ENCODE measurements around the gene BCHE.

Gene BCHE

GRCh38 chr3:165837058-165837525 lies at the start of gene BCHE:
BCHE (minus strand) TSS chr3:165837423; CDS start chr3:165831033, 6,390 bp downstream.
- DNase-seq = peak; percentile 83

- DNase-seq = no peak
These were observed 48.5 kb upstream of the BCHE start for GRCh38 chr3:165885558-165886270.

- no peak for DNase-seq
These were observed 47.3 kb upstream of the BCHE start for GRCh38 chr3:165884518-165884917.

- DNase-seq = no peak
These were observed 46.7 kb upstream of the BCHE start for GRCh38 chr3:165883863-165884478.

GRCh38 chr3:165883117-165883516 lies 45.9 kb upstream of the BCHE start:
- DNase-seq = no peak

- no peak for DNase-seq
These were observed 38.4 kb upstream of the BCHE start for GRCh38 chr3:165875644-165876043.

- no peak for DNase-seq
These were observed 37.7 kb upstream of the BCHE start for GRCh38 chr3:165874663-165875489.

- no peak for DNase-seq
These were observed 30.9 kb upstream of the BCHE start for GRCh38 chr3:165868088-165868487.

- DNase-seq = no peak
These were observed 21.8 kb upstream of the BCHE start for GRCh38 chr3:165859061-165859460.

GRCh38 chr3:165855581-165855980 lies 18.4 kb upstream of the BCHE start:
- DNase-seq = peak; percentile 67

GRCh38 chr3:165854696-165855095 lies 17.5 kb upstream of the BCHE start:
- DNase-seq = peak; percentile 18

GRCh38 chr3:165852711-165853110 lies 15.5 kb upstream of the BCHE start:
- peak; percentile 61 for DNase-seq

- peak; percentile 9 for DNase-seq
These were observed 15.0 kb upstream of the BCHE start for GRCh38 chr3:165852191-165852590.

- DNase-seq = no peak
These were observed 8.8 kb upstream of the BCHE start for GRCh38 chr3:165846056-165846455.

GRCh38 chr3:165839296-165840076 lies 2.3 kb upstream of the BCHE start:
- peak; percentile 4 for DNase-seq

- no peak for DNase-seq
These were observed 578 bp upstream of the BCHE start for GRCh38 chr3:165837801-165838200.

- no peak for DNase-seq
These were observed 1.8 kb downstream of the BCHE start for GRCh38 chr3:165835431-165835830.

- peak; percentile 12 for DNase-seq
These were observed 6.5 kb downstream of the BCHE start for GRCh38 chr3:165830746-165831145.

GRCh38 chr3:165827883-165828282 lies 9.3 kb downstream of the BCHE start:
- no peak for DNase-seq

GRCh38 chr3:165827233-165827632 lies 10.0 kb downstream of the BCHE start:
- no peak for DNase-seq

- no peak for DNase-seq
These were observed 16.5 kb downstream of the BCHE start for GRCh38 chr3:165820671-165821123.

- peak; percentile 37 for DNase-seq
These were observed 20.0 kb downstream of the BCHE start for GRCh38 chr3:165817160-165817709.

Measured in fibroblast of upper back skin (primary cell).